Neural crest cell (in vitro differentiated cells): ENCODE data around the gene PARVA. TPM values are rescaled to one million over a fixed set of nuclear protein-coding genes. Genes with fewer than 3 reads are reported as not detected.

ENCODE experiments used
- DNase-seq: peaks from one replicate; pipeline ENCODE4 v3.0.0; 2021; ENCODE audit warnings: low read depth, mixed read lengths, low spot score
- H3K27ac Mint-ChIP-seq: one replicate; pipeline ENCODE4 v1.8.0; 2021; ENCODE audit warnings: mild to moderate bottlenecking, mixed read lengths; ENCODE audit not compliant: unreplicated experiment
- H3K27me3 Mint-ChIP-seq: 2 replicates; pipeline ENCODE4 v1.8.0; 2021; ENCODE audit warnings: low read depth, mild to moderate bottlenecking, mixed read lengths
- H3K36me3 Mint-ChIP-seq: 2 replicates; pipeline ENCODE4 v1.8.0; 2021; ENCODE audit warnings: low read depth, mild to moderate bottlenecking, mixed read lengths
- H3K4me1 Mint-ChIP-seq: 2 replicates; pipeline ENCODE4 v1.8.0; 2021; ENCODE audit warnings: mixed read lengths
- H3K4me3 Mint-ChIP-seq: one replicate; pipeline ENCODE4 v1.8.0; 2021; ENCODE audit warnings: mild to moderate bottlenecking, mixed read lengths
- H3K9me3 Mint-ChIP-seq: 2 replicates; pipeline ENCODE4 v1.8.0; 2021; ENCODE audit warnings: mixed read lengths
- total RNA-seq: library from RNA; stranded (reverse); gene quantifications from 2 replicates; pipeline ENCODE4 v1.2.1, GENCODE V29; 2021
- TF ChIP-seq, protein P1 (sequence below): fragments of 200-600 bp; sonication (generic); conservative IDR thresholded peaks from 2 replicates; pipeline ENCODE4 v1.5.0; 2021; ENCODE audit warnings: antibody characterized with exemption, mild to moderate bottlenecking

The PARVA gene
- total RNA-seq, 1 donor from 2014 or later: 36.2 TPM

DNA sequence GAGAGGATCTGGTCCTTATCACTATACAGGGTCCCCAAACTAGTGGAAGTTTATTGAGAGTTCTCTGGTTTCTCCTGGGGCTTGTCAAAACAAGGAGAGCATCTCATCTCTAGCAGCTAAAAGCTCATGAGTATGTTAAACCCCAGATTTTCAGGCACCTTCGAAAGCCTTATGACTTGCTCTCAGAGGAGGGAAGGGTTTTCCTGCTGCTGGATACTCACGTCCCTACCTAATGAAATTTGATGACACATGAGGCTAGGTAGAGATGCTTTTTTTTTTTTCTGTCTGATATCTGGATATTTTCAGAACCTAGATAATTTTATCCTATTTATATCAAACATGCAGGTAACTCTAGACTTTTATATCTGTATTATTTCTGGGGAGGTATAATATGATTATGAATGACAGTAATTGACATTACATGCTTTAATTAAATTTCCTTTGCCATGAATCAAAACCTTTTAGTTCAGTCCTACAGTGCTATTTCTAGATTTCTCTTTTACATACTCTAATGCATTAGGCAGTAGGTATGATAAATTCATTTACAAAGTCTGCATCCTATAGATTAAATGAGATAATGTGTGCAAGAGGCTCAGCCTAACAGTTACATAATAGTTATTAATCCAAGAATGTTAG is 73.9 kb downstream of the PARVA start:
- Mint-ChIP-seq H3K4me3 (no peak overlapping the region), H3K9me3 (peaks cover 5% of the 10 kb centered on the region), H3K4me1 (peaks cover 17% of the 10 kb centered on the region), H3K27ac (no peak overlapping the region), H3K27me3 (no peaks in the 10 kb centered on the region), H3K36me3 (peaks cover 3% of the 10 kb centered on the region)
- TF ChIP-seq, protein P1, sequence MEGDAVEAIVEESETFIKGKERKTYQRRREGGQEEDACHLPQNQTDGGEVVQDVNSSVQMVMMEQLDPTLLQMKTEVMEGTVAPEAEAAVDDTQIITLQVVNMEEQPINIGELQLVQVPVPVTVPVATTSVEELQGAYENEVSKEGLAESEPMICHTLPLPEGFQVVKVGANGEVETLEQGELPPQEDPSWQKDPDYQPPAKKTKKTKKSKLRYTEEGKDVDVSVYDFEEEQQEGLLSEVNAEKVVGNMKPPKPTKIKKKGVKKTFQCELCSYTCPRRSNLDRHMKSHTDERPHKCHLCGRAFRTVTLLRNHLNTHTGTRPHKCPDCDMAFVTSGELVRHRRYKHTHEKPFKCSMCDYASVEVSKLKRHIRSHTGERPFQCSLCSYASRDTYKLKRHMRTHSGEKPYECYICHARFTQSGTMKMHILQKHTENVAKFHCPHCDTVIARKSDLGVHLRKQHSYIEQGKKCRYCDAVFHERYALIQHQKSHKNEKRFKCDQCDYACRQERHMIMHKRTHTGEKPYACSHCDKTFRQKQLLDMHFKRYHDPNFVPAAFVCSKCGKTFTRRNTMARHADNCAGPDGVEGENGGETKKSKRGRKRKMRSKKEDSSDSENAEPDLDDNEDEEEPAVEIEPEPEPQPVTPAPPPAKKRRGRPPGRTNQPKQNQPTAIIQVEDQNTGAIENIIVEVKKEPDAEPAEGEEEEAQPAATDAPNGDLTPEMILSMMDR: no peak
- DNase-seq: no peak

DNA sequence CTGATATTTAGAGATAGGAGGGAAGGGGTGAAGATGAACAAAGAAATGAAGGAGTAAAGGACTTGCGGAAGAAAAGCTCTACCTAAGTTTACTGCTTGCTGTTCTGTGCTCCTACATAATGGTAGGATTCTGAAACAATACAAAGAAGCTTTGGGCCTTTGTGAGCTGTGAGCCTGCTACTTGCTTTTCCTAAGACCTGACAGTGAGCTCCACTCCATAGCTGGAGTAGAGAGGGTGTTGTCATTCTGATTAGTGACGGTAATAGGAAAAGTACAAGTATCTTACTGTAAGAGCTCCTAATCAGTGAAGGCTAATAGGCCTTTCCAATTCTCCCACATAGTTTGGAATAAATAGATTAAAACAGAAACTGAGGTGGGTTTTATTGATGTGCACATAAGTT is 75.9 kb downstream of the PARVA start:
- no peak overlapping the region for H3K27ac Mint-ChIP-seq
- peaks cover 1% of the 10 kb centered on the region for H3K9me3 Mint-ChIP-seq
- H3K4me1 Mint-ChIP-seq: peaks cover 31% of the 10 kb centered on the region
- no peak for DNase-seq
- no peak overlapping the region for H3K4me3 Mint-ChIP-seq
- H3K36me3 Mint-ChIP-seq: no peaks in the 10 kb centered on the region
- H3K27me3 Mint-ChIP-seq: no peaks in the 10 kb centered on the region
- TF ChIP-seq, protein P1: no peak

DNA sequence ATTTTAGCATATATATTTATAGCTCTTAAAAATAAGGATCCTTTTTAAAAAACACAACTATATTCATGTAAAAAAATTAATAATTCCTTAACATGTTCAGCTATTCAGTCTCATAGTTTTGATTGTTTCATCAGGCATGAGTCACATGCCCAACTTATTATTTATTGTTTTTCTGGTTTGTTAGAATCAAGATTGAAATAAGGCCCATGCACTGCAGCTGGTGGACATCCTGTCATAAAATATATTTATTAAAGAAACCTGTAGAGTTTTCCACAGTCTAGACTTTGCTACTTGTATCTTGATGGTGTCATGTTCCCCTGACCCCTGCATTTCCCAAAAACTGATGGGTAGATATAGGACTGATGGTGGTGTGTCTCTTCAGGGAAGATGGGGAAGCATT is 77.4 kb downstream of the PARVA start:
- Mint-ChIP-seq H3K27ac (no peak overlapping the region), H3K4me1 (peaks cover 31% of the 10 kb centered on the region), H3K36me3 (no peaks in the 10 kb centered on the region), H3K27me3 (no peaks in the 10 kb centered on the region), H3K4me3 (no peak overlapping the region), H3K9me3 (no peaks in the 10 kb centered on the region)
- TF ChIP-seq, protein P1: no peak
- DNase-seq: no peak

DNA sequence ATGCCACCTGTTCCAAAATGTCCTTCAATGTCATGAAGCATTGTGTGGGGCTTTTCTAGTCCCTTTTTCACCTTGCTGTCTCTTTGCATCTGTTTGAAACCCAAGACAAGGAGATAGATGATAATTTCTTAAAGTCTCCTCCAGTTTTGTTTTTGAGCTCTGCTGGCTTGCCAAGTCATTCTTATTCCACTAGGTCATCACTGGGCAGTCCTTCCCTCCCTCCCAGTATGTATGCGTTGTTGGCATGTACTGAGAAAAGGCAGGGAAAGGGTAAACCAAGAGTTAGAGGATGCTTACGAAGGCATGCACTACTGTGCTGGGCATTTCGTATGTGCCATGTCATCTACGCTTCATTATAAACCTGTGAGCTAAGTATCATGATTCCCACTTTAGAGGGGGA is 78.6 kb downstream of the PARVA start:
- no peak for DNase-seq
- Mint-ChIP-seq H3K9me3 (no peaks in the 10 kb centered on the region), H3K4me1 (peaks cover 39% of the 10 kb centered on the region), H3K4me3 (no peak overlapping the region), H3K27ac (no peak overlapping the region), H3K36me3 (no peaks in the 10 kb centered on the region), H3K27me3 (no peaks in the 10 kb centered on the region)
- TF ChIP-seq, protein P1: no peak

DNA sequence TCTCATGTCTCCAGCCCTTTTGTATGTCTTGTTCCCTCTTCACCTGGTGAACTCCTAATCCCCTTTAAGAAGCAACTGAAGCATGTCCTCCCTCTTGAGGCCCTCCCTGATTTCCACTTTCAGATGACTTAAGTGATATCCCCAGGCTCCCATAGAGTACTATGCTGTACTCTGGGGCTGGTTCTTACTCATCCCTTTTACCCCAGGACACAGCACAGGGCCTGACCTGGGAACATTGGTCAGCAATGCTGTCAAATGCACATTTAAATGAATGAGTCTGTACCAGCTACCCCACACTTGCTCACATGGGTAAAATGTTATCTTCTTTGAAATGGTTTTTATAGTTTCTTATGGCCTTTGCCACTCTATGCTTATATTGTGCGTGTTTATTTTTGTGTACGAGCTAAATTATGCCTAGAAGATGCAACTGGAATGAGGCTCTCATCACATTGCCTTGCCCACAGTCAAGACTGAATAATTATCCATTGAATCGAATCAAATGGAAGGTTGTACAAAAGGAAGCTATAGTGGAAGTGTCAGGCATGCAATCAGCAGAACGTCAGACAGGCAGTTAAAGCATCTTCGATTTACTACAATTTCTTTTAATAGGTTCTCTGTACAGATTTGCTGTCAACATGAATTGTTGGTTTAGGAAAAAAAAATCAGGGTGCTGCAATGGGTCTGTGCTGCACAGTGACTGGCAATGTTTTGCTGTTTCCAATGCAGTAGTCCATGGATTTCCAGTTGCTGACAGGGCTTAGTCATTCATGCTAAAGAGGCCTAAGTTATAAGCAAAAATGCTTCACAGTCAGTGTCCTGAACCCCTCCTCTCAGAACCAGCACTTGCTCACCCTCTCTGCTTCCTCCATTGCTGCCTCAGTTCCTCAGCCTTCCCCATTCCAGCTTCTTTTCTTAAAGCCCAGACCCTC is 79.5 kb downstream of the PARVA start:
- DNase-seq: no peak
- H3K36me3 Mint-ChIP-seq: no peaks in the 10 kb centered on the region
- H3K9me3 Mint-ChIP-seq: no peaks in the 10 kb centered on the region
- H3K27me3 Mint-ChIP-seq: no peaks in the 10 kb centered on the region
- H3K4me3 Mint-ChIP-seq: no peak overlapping the region
- H3K4me1 Mint-ChIP-seq: peaks cover 39% of the 10 kb centered on the region
- peak overlapping the region; percentile 30 for H3K27ac Mint-ChIP-seq
- TF ChIP-seq, protein P1: no peak
